ENCODE data around the gene NUDT7. TPM values are rescaled to one million over a fixed set of nuclear protein-coding genes. Genes with fewer than 3 reads are reported as not detected.

NUDT7 gene
- total and polyA plus RNA-seq, 9 of the 15 experiments (the other 6 are each of a cell fraction or from before 2014, with no cell fraction given): 5.6 to 24.2 (median 10.5) TPM

DNA sequence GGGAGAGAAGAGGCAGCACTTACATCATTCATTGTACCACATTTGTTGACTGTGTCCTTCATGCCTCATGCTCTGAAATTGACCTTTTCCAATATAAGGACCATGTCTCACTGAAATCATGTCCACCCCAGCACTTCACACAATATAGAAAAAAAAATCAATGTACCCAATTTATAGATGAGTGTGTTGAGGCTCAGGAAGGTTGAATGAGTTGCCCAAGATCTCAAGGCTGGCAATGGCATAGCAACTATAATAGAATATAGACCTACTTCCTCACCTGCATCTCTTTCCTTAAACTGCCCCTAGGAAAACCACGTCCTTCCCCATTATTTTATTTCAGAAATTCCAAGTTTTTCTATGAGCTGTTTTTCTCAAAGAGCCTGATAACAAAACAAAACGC, 65.1 kb downstream of the NUDT7 start:
- Histone ChIP-seq H3K79me2 (ENCODE audit: control insufficient read depth, insufficient read depth, low read length) (no peaks in the 10 kb centered on the region), H4K20me1 (replicated peaks; ENCODE audit: control insufficient read depth, insufficient read depth, low read length) (peaks cover 3% of the 10 kb centered on the region; the same call in 1 of the 2 replicates), H3K36me3 (ENCODE audit: control insufficient read depth, insufficient read depth, low read length) (no peaks in the 10 kb centered on the region), H3K9ac (ENCODE audit: insufficient read depth in 1 of 2, low read depth in 2 of 2, low read length in 2 of 2) (no peak overlapping the region), H2AFZ (ENCODE audit: low read depth, low read length) (no peak overlapping the region), H3K4me3 (no peak overlapping the region), H3K4me2 (ENCODE audit: insufficient read depth, low read length) (no peak overlapping the region), H3K27ac (ENCODE audit: extremely low read depth, low read depth, low read length) (no peak overlapping the region), H3K9me1 (ENCODE audit: control insufficient read depth, insufficient read depth, low read length) (no peaks in the 10 kb centered on the region), H3K9me3 (replicated peaks; ENCODE audit: control insufficient read depth, insufficient read depth, low read depth, low read length) (no peaks in the 10 kb centered on the region), H3K27me3 (ENCODE audit: control insufficient read depth in 2 of 2, insufficient read depth in 2 of 2, low read length in 2 of 2) (peaks cover 17 to 25% of the 10 kb centered on the region in 2 experiments; a peak in 3 of 5 replicates), H3K4me1 (replicated peaks in 1 of 2; ENCODE audit: control insufficient read depth in 2 of 2, insufficient read depth in 2 of 2, low read length in 2 of 2) (peaks cover 0 to 8% of the 10 kb centered on the region in 2 experiments; a peak in 1 of 5 replicates)
- ChIA-PET CTCF (ENCODE audit: low intra/inter-chr PET ratio) (no interaction called here), POLR2A (no interaction called here)
- BruUV-seq (replicated peaks): no TSS peak
- intact Hi-C loops (cut with micrococcal nuclease): no loop called here
- no peak for TF ChIP-seq ZNF764 (CRISPR knock-in tag; IDR thresholded peaks at IDR 0.05; ENCODE audit: low read depth)
- peak; percentile 51 for TF ChIP-seq RBM25 (IDR thresholded peaks at IDR 0.05; ENCODE audit: low read depth, low read length, severe bottlenecking)
- peak; percentile 53; the same call in 1 of the 2 replicates for TF ChIP-seq ESRRA (IDR thresholded peaks at IDR 0.05; ENCODE audit: borderline replicate concordance, low read depth)
- WGBS (ENCODE audit: insufficient coverage, low coverage, missing lambda C conversion rate): 0% methylated on average over 2 of the region's 2 CpGs
- FAIRE-seq (no peak), ATAC-seq (no peak), DNase-seq (ENCODE audit: extremely low read depth in 1 of 4, low spot score in 3 of 4) (no peak)
- in situ Hi-C loops (cut with MboI): no loop called here

DNA sequence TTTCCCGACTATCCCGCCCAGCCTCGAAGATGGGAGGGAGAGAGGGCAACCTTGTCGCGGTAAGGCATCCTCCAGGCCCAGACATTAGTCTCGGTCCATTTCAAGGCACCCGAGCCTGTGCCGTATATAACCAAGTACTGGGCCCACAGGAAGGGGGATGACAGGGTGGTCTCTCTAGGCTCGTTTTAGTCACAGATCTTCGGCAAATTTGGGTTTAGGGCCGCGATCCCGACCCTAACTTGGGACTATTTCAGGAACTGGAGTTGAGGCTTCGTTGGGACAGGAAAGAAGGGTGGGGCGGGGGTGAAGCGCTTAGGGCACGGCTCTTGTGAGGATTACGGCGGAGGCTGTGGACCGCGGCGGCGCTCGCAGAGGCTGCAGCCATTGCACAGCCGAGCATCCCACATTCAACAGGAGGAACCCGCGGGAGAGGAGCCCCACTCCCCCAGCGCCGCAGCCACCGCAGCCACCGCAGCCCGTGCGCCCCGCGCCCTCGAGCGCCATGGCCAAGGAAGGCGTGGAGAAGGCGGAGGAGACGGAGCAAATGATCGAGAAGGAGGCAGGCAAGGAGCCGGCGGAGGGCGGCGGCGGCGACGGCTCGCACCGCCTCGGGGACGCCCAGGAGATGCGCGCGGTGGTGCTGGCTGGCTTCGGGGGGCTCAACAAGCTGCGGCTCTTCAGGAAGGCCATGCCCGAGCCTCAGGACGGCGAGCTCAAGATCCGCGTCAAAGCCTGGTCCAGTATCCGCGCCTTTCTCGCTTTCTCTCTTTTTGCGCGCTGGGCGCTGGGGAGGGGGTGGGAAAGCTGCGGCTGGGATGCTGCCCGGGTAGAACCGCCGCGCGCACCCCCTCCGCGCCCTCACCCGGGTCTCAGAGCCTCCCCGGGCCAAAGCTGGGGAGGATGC, 66.1 kb downstream of the NUDT7 start, which contains the start of gene VAT1L:
Gene VAT1L (plus strand): TSS at position 384 of the 904 bp plus-strand sequence. CDS start 119 bp downstream, at position 503.
- H3K9ac ChIP-seq (ENCODE audit: insufficient read depth in 1 of 2, low read depth in 2 of 2, low read length in 2 of 2): no peak within 1 kb of the TSS
- H3K4me2 ChIP-seq (ENCODE audit: insufficient read depth, low read length): no peak within 1 kb of the TSS
- ATAC-seq (peak; percentile 74; the same call in 2 of the 3 replicates), DNase-seq (ENCODE audit: extremely low read depth in 1 of 4, low spot score in 3 of 4) (peak in 2 of 4 experiments; percentile 7 to 11), FAIRE-seq (no peak)
- H3K4me1 ChIP-seq (replicated peaks in 1 of 2; ENCODE audit: control insufficient read depth in 2 of 2, insufficient read depth in 2 of 2, low read length in 2 of 2): peaks cover 0 to 8% of the 10 kb centered on the region in 2 experiments; a peak in 1 of 5 replicates
- no peaks in the 10 kb centered on the region for H3K9me3 ChIP-seq (replicated peaks; ENCODE audit: control insufficient read depth, insufficient read depth, low read depth, low read length)
- no peak within 1 kb of the TSS for H3K27ac ChIP-seq (ENCODE audit: extremely low read depth, low read depth, low read length)
- WGBS (ENCODE audit: insufficient coverage, low coverage, missing lambda C conversion rate): 8% methylated on average over 57 of the region's 78 CpGs
- no peaks in the 10 kb centered on the region for H3K79me2 ChIP-seq (ENCODE audit: control insufficient read depth, insufficient read depth, low read length)
- no TSS peak for BruUV-seq (replicated peaks)
- H3K36me3 ChIP-seq (ENCODE audit: control insufficient read depth, insufficient read depth, low read length): no peaks in the 10 kb centered on the region
- intact Hi-C loops (cut with micrococcal nuclease) (no loop called here), in situ Hi-C loops (cut with MboI) (no loop called here)
- POLR2A ChIA-PET: no interaction called here
- CTCF ChIA-PET (ENCODE audit: low intra/inter-chr PET ratio): interaction anchor here (0.6 kb wide), 1 partner anchor 117 kb away, joined by 5 read pairs; no protein-coding TSS in a partner anchor
- H3K9me1 ChIP-seq (ENCODE audit: control insufficient read depth, insufficient read depth, low read length): no peaks in the 10 kb centered on the region
- H3K4me3 ChIP-seq: no peak within 1 kb of the TSS
- peaks cover 3% of the 10 kb centered on the region; the same call in 1 of the 2 replicates for H4K20me1 ChIP-seq (replicated peaks; ENCODE audit: control insufficient read depth, insufficient read depth, low read length)
- peaks cover 17 to 25% of the 10 kb centered on the region in 2 experiments; a peak in 3 of 5 replicates for H3K27me3 ChIP-seq (ENCODE audit: control insufficient read depth in 2 of 2, insufficient read depth in 2 of 2, low read length in 2 of 2)
- H2AFZ ChIP-seq (ENCODE audit: low read depth, low read length): no peak within 1 kb of the TSS
- TF ChIP-seq BCOR (IDR thresholded peaks at IDR 0.05): no peak
- TF ChIP-seq, protein P1, sequence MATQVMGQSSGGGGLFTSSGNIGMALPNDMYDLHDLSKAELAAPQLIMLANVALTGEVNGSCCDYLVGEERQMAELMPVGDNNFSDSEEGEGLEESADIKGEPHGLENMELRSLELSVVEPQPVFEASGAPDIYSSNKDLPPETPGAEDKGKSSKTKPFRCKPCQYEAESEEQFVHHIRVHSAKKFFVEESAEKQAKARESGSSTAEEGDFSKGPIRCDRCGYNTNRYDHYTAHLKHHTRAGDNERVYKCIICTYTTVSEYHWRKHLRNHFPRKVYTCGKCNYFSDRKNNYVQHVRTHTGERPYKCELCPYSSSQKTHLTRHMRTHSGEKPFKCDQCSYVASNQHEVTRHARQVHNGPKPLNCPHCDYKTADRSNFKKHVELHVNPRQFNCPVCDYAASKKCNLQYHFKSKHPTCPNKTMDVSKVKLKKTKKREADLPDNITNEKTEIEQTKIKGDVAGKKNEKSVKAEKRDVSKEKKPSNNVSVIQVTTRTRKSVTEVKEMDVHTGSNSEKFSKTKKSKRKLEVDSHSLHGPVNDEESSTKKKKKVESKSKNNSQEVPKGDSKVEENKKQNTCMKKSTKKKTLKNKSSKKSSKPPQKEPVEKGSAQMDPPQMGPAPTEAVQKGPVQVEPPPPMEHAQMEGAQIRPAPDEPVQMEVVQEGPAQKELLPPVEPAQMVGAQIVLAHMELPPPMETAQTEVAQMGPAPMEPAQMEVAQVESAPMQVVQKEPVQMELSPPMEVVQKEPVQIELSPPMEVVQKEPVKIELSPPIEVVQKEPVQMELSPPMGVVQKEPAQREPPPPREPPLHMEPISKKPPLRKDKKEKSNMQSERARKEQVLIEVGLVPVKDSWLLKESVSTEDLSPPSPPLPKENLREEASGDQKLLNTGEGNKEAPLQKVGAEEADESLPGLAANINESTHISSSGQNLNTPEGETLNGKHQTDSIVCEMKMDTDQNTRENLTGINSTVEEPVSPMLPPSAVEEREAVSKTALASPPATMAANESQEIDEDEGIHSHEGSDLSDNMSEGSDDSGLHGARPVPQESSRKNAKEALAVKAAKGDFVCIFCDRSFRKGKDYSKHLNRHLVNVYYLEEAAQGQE (IDR thresholded peaks at IDR 0.05; ENCODE audit: borderline replicate concordance): no peak
- TF ChIP-seq, protein P1 (CRISPR knock-in tag; IDR thresholded peaks at IDR 0.05; ENCODE audit: low read depth): no peak

All from K562 (cell line).